Measurements from ENCODE around the gene GLS.
"Not testable (repeated sequence)": the region's sequence is repeated elsewhere in the genome, so short reads cannot be mapped to it uniquely, and the experiment has no call there.

The GLS gene

GRCh38 chr2:190973726-190974628 is 93.4 kb downstream of the GLS start:
- no peak for DNase-seq

GRCh38 chr2:190974629-190975361 is 94.2 kb downstream of the GLS start:
- DNase-seq, result no peak

DNA sequence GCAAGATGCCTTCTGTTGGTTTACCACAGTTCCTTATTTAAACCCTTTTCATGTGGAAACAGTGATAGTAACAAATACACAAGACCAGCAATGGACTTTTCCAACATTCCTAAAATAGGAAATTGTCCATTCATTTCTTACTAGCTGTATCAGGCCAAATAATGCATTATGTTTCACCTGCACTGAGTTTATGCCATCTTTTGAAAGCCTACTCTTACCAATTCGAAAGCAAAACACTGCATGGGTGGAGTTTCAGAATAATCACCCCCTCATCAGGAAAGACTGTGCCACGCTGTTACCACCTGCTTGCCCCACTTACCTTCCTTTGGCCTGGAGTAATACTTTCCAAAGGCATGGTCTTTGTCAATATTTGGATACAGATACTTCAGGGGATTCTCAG is 95.9 kb downstream of the GLS start:
- no peak for DNase-seq

- DNase-seq, result no peak
These were observed 96.9 kb downstream of the GLS start for GRCh38 chr2:190977505-190977904.

DNA sequence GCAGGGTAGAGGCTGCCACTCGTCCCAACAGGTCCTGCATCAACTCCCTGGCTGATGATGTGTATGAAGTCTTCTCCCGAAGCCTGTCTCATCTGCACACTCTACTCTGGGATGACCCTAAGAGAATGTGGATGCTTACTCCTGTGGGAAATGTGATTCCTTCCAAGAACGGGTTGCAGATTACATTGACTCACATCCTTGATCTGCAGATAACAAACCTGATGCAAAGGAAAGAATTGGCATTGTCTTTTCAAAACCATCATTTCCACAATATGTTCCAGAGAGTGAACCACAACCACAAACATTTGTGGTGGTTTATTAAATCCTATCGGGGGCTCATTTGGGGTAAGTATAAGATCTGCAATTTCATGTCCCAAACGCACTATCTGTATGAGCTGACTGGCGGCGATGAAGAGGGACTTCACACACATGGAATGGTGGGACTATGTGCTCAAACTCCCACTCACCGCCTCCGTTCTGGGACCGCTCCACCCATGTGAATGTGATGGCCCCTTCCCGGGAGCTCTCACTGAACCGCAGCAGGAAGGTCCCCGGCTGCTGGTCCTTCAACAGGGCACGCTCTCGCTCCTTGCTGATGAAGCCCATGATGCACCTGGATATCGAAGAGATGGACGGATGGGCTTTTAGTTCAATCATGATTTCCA is 97.9 kb downstream of the GLS start:
- DNase-seq, result no peak

- peak; percentile 78 for DNase-seq
These were observed 99.4 kb downstream of the GLS start for GRCh38 chr2:190979906-190980629.

DNA sequence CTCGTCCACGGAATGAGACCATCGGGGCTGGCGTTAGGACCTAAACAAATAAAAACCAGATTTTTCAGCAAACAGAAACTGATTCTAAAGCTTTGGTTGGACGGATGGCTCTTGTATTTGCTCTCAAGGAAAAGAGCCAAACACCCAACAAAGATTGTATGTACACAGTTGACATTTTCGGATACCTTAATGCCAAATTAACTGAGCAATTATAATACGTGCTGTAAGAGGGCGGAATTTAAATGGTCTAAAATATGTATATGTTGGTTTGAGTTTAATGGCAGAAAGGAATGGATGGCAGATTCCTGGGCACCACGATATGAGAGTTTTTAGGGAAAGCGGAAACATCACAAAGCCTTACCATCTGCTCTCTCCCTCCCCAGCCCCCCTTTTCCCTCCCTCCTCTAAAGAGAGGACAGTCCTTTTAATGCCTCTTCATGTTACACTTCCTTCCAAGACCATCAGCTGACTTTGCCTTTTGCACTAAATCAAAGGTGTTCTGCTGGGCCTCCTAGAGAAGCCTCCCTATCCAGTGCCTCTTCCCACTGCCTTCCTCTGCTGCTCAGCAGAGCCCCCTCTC is 100.1 kb downstream of the GLS start:
- no peak for DNase-seq

- DNase-seq, result no peak
These were observed 100.7 kb downstream of the GLS start for GRCh38 chr2:190981333-190981732.

- no peak for DNase-seq
These were observed 101.1 kb downstream of the GLS start for GRCh38 chr2:190981733-190982132.

GRCh38 chr2:190982262-190983034 is 101.8 kb downstream of the GLS start:
- no peak for DNase-seq

GRCh38 chr2:190984595-190984994 is 104.0 kb downstream of the GLS start:
- no peak for DNase-seq

DNA sequence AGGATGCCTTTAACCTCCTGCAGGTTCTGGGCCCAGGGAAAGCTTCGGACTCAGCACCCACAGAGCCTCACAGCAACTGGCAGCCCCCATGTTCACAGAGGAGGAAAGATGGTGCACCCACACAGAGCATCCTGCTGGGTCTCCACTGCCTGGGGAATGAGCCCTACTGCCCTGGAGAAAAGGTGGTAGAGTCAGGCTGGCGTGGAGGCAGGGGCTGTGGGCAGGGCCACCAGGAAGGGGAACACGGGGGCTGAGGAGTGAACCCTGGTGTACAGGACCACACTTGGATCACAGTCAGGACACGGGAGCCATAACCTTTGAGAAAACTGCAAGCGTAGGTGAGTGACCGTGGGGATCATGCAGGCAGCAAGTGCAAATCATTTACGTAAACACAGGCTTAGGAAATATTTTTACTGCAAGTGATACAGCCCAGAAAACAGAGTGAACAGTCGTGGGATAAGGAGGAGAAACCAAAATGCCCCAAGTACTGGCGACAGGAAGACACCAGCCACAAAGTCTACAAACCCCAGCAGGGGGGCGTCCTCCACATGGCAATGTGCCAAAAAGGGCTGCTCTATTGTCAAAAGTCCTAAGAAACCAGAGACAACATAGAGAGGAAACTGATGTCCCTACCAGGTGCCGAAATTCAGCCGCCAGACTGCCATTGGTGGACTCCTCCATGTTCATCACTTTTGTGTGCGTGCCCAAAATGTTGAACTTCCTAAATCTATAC is 105.8 kb downstream of the GLS start:
- no peak for DNase-seq

DNA sequence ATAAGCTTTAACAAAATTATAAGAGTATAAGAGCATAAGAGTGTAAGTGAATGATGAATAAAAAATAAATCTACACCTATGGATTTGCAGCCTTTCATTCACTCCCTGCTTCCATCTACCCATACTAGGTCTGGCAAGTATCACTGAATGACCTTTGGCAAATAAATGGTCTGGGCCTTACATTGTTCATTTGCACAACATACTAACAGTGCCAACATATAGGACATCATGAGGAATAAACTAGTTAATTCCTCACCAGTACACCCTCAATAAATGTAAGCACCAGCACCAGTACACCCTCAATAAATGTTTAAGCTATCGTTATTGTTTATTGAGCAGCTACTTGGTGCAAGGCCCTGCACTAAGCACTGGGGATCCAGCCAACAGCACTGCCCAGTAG is 106.5 kb downstream of the GLS start:
- no peak for DNase-seq

DNA sequence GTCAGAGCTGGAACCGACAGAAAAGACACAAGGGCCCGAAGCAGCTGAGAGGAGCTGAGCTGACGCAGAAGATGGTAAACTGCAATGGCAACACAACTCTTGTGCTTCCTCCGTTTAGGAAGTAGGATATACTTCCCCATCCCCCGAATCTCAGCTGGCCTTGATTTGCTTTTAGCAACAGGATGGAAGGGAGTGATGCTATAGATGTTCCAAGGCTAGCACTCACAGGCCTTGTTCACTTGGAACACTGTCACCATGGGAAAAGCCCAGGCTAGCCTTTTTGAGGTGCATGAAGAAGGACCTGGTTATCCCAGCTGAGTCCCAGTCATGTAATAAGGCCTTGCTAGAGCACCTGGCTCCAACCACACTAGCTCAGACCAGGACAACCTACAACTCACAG is 107.3 kb downstream of the GLS start:
- no peak for DNase-seq

DNA sequence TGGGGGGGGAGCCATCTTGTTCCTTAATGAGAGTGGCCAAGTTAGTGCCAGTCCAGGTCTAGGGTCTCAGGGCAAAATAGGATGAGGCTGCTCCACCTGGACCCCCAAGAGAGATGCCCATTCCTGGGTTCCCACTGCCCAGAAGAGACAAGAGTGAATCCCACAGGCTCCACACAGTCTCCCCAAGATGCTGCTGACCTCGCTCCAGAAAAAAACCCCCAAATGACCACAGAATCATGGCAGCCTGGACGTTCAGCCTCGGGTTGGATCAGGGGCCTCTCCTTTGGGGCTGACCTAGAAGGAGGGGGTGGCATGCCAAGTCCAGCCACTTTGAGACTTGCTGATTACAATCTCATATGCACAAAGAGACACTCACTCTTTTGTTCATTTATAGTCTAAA is 108.3 kb downstream of the GLS start:
- DNase-seq, result no peak

DNA sequence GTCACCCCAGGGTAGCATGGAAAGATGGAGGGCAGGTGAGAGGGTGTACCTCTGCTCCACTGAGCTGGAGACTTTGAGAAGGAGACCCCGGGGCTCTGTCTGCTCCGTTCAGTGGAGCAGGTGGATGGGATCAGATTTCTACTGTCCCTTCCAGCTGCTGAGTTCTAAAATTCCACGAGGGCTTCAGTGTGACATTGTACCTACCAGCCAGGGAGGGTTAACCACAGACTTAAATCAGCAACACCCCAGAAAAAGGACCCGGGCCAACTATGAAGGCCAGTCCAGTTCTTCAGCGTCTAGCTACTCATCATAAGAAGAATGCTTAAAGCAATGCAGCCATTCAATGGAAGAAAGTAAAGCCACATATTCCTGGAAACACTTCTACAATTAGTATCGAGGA is 109.5 kb downstream of the GLS start:
- no peak for DNase-seq

- DNase-seq, result no peak
These were observed 112.6 kb downstream of the GLS start for GRCh38 chr2:190993292-190993643.

DNA sequence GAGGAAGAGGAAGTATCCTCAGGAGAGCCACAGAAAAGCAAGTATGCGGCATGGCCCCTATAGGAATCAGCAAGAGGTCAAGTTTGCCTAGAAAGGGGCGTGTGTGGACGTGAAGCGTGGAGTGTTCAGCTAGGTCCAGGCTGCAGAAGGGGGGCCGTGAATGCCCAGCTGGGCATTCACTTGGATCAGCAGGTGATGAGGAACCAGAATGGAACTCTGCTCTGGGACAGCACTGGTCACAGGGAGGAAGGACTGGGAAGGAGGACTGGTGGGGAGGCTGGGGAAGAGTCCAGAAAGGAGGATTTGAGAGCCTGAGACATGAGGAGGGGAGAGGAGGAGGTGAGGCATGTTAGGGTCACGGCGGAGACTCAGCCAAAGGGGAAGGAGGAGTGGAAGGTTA is 113.5 kb downstream of the GLS start:
- DNase-seq, result no peak

- DNase-seq, result not testable (repeated sequence)
These were observed 114.7 kb downstream of the GLS start for GRCh38 chr2:190995315-190995714.

DNA sequence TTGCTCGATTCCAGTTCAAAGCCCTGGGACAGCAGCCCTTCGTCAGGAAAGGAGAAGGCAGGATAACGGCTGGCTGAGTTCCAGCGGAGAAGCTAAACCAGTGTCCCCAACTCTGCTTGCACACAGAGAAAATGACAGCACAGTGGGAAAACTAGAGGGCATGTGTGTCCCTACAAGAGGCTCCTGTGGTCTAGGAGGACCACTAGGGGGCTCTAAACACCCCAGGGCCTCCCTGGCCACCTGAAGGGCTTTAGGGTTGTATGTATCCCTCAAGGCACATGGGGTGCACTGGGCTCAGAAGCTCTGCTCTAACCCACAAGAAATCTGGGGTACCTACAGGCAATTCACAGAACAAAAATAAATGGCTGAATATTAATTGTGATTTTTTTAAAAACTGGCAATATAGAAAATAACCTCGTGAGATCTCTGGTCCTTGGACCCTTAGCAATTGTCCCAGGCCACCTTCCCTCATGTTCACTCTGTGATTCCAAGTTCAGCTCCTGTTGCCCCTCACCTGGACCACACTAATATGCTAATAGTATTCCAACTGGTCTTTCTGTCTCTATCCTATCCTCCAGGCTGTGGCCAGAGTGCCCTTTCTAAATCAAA is 115.8 kb downstream of the GLS start:
- DNase-seq, result no peak

DNA sequence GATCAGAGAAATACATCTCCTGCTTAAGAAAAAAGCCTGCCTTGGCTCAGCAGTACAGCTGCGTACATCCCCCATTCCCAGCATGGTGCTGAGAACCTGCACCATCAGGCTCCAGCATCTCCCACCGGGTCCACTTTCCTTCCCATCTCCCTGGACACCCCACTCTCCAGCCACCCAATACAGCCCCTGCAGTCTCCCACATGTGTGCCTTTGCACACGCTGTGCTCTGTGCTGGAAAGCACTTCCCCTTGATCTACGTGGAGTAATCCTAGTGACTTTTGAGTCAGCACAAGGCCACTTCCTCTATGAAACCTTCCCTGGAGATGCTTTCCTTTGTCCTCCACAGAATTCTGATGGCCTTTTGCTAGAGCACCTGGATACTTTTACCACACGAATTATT is 116.3 kb downstream of the GLS start:
- DNase-seq, result no peak

Measured in femur (tissue), 1 donor.